ENCODE measurements around the gene ADCY1.
"Not testable (repeated sequence)": the region's sequence is repeated elsewhere in the genome, so short reads cannot be mapped to it uniquely, and the experiment has no call there.

Gene ADCY1

DNA sequence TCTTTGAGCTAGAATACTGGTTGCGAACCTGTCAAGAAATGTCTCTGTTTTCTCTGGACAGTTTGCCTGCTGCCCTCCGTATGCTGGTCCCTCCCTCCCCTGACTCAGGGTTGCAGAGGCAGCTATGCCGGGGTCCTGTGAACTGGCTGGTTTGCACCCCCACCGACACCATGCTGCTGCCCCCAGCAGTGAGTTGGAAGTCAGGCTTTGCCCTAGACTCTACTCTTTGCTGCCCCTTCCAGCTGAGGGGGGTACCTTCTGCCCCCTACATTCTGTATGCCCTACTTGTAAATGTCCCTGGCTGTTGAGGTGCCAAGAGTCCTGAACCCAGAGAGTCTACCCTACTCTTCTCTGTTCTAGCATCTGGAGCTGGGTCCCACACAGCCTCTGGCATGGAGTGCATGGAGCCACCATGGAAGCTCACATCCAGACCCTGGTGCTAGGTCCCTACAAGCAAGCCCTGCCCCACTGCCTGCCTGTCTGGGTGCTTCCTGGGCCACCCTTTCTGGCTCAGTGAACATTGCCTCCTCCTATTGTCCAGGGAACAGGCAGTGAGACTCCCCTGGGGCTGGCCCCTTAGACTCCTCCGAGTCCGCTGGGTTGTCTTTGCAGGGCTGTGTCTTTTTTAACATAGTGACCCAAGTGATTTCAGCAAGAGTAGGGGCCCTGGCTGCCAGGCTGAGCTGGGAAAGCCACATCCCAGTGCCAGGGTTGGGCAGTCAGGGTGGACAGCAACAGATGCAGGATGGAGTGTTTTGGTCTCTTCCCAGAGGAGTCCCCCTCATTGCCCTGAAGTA is 138.9 kb downstream of the ADCY1 start:
- DNase-seq (ENCODE audit: low read depth in 2 of 2): no peak

DNA sequence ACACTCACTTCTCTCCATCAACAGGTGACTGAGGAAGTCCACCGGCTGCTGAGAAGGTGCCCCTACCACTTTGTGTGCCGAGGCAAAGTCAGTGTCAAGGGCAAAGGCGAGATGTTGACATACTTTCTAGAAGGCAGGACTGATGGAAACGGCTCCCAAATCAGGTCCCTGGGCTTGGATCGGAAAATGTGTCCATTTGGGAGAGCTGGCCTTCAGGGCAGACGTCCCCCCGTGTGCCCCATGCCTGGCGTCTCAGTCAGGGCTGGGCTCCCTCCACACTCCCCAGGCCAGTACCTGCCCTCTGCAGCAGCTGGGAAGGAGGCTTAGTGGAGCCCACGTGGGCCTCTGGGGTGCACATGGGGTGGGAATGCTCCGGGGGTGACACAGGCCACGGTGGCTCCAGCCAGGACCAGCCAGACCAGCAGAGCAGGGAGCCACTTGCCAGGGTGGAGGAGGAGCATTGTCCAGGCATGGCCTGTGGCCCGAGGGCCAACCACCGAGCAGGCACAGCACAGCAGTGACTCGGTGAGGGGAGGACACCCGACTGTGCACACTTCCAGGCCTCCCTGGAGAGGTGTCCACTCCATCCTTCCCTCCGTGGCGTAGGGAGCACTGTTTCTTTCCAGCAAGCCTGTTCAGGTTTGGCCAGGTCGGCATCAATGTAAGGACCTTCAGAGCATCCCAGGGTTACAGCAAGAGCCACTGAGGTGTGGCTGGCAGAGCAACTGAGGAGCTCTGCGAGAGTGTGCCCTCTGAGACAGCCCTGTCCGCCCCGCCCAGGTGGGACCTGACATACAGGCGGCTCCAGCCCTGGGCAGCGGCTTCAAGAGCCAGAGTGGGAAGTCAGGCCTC is 139.7 kb downstream of the ADCY1 start:
- DNase-seq (ENCODE audit: low read depth in 2 of 2): no peak

DNA sequence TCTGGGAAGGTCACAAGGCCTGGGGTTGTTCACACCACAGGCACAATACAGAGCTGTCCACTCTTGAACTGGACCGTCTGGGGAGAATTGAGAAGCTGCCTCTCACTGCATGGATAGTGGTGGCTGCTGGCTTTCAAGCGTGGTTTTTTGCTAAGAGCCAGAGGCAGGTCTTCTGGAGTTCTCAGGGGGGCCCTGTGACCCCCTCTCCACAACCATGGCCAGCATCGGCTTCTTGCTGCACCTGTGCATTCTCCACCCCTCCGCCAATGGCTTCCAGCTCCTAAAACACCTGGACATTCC is 140.3 kb downstream of the ADCY1 start:
- DNase-seq (ENCODE audit: low read depth in 2 of 2): no peak

DNA sequence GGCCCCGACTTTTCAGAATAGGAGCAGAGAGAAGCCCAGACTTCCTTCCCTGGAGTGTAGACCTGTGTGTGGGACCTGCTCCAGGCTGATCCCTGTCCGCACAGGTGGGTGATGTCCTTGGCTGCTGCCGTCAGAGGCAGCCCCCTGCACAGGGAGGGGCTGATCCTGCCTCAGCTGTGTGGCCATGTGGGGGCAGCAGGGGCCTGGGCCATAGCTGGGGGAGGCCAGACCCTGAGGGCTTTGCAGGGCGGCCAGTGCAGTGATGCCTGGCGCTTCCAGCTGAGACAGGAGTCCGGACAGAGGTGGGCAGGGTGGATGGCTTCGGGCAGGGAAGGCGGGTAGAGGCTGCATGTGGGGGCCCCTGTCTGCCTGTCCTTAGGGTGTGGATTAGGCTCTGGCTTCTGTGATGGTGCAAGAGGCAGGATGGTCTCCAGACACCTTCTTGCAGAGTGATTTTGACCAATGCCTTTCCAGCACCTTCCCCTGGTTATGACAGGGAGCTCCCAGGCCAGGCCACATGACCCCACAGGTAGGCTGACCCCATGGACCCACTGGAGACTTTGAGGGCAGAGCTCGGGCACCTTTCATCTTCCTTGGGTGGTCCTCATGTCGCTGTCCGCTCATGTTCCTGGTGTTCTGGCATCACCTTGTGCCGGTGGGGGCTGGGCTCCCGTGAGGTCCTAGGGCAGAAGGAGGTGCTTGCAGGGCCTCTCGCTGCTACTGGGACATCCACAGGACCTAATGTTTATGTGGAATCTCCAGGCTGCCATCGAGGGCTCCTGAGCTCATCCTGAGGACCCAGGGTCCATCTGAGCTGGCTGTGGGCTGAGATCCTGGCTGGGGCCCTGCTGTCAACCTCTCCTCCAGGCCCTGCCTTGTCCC is 141.5 kb downstream of the ADCY1 start:
- DNase-seq (ENCODE audit: low read depth in 2 of 2): no peak

DNA sequence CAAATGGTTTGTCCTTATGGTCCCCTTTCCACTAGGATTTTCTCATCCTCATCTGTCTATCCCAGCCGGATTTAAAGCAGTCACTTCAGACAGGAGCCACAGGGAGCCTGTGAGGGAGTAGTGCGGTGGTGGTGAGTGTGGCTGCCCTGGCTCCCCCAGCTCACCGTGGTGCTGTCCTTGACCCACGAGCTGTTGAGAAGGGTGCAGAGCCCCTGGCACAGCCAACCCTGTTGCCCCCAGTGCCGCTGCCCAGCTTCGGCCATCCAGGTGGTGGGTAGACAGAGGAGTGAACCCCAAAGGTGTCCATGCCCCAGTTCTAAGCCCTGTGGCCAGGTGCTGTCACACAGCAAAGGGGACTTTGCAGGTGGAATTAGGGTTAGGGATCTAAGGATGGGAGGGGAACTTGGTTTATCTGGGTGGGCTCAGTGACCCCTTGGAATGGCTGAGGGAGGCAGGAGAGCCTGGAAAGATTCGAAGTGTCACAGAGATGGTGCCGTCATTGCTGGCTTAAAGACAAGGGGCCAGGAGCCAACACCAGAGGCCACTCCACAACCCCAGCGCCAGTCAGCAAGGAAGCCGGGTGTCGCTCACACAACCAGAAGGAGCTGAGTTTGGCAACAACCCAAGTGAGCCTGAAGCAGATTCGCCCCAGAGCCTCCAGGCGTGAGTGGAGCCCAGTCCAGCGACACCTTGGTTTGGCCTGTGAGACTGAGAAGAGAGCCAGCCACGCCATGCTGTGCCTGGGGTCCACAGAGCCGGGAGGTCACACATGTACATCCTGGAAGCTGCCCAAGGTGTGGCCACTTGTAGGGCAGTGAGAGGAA is 142.4 kb downstream of the ADCY1 start:
- DNase-seq (ENCODE audit: low read depth in 2 of 2): no peak

DNA sequence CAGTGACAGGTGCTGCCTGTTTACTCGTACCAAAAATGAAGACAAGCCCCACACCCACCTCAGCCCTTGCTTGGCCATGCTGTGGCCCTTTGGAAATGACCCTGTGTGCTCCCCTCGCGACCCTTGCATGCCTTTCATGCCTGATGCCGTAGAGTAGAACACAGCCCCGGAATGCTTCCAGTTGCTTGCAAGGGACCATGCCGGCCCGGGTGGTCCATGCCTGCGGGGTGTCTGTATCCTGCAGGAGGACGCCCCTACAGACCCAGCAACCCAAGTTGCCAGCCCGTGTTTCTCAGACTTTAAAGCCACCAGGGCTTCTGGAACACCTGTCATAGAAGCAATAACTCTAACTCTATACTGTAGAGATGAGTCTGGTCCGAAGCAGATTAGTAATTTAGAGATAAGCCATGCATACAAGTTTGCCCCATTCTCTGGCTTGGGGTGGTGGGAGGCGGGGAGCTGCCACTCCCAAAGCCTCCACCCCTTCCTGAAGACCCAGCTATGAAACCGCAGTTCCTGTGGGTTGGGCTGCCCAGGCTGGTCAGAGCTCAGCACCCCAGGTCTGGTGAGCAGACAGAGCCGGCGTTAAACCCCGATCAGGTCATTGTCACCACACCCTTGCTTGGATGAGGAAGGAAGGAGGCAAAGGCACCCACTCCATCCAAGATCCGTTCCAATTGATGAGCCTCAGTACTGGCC is 143.5 kb downstream of the ADCY1 start:
- no peak for DNase-seq (ENCODE audit: low read depth in 2 of 2)

DNA sequence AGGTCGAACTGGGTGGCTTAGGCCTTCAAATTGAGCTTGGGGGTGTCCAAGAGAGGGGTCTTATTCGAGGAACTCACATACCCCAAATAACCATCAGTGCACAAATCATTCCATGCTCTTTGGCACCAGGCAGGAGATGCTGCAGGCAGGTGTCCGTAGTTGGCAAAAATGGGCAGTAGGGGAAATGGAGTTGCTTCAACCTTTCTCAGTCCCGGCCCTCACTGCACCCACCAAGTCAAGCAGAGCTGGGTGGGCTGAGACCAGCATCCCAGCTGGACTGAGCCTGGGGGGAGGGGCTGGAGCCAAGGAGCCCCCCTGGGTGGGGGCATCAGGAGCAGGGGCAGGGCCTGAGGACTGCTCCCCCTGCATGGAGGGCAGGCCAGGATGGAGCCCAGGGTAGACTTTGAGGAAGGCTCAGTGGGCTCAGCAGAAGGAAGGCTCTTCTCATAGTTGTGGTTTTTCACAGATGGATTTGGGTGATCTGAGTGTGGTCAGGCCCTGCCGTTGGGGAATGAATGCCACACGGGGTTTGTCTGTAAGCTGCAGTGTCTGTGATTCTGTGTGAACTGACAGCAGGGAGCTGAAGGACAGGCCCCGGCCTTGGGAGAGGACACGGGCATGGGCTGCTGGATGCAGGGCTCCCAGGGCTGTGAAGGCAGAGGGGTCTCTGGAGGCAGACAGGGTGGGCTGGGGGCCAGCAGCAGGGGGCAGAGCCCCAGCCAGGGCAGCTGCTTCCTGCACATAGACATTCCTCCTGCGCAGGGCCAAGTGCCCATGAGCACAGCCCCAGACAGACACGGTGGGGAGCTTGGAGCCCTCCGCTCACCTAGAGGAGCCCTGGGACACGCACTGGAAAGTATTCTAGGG is 144.5 kb downstream of the ADCY1 start:
- no peak for DNase-seq (ENCODE audit: low read depth in 2 of 2)

DNA sequence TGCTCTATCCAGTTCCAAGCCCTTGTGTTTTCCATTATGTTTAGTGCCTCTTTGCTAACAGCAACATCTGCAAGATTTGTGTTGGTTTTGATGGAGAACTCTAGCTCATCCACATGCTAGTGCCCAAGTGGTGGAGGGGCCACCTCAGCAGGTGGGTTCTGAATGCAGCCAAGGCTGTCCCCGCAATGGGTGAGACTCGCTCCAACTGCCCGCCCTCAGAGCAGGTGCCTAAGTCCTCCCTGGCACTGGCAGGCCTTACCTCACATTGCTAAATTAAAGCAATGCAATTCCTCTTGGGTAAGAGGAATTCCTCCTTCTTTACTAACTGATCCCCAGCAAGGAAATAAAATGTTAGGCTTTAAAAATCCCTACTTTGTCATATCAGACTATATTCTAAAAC is 146.8 kb downstream of the ADCY1 start:
- DNase-seq (ENCODE audit: low read depth in 2 of 2): no peak

DNA sequence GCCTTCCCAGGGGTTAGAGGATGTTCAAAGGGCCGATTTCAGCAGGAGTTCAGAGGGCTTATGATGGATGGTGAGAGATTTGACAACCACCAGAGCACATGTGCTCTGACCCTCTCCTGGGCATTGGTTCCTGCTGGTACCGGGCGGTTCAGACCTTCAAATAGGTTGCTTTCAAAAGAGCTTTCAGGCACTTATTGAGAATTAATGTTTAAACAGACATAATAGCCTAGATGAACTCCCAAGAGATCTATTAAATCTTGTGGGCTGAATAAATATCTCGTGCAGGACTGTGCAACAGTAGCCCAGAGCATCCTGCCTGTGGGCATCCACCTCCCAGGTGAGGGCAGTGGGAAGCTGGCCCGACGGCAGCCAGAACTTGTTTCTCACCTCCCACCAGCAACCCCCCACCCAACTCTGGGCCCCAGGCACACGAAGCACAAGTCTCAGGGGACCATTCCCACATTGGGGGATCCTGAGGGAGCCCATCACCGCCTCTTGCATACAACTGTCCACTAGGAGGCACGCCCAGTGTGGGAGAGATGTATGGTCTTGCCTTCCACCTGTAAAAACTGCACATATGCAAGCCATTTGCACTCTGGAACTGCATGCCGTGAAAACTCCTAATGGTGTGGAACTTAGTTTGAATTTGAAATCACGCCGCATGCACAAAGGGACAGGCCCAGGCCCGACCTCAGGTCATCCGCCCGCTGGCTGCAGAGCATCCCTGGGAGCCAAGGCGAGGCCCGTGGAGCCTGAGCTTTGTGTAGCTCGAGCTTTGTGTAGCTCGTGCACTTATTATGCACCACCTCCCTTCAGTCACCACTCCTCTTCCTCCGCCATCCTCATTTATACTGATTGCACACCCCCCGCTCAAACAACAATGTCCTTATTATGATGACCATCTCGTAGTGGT is 147.8 kb downstream of the ADCY1 start:
- no peak for DNase-seq (ENCODE audit: low read depth in 2 of 2)

DNA sequence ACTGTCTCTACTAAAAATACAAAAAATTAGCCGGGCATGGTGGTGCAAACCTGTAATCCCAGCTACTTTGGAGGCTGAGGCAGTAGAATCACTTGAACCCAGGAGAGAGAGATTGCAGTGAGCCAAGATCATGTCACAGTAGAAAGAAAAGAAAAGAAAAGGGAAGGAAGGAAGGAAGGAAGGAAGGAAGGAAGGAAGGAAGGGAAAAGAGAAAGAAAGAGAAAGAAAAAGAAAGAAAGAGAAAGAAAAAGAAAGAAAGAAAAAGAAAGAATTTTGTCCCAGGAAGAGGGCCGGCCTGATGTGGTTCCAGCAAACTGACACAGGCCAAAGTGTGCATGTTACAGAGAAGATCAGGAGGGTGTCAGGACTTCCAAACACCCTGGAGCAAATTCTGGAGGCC is 151.1 kb downstream of the ADCY1 start:
- not testable (repeated sequence) for DNase-seq (ENCODE audit: low read depth in 2 of 2)

DNA sequence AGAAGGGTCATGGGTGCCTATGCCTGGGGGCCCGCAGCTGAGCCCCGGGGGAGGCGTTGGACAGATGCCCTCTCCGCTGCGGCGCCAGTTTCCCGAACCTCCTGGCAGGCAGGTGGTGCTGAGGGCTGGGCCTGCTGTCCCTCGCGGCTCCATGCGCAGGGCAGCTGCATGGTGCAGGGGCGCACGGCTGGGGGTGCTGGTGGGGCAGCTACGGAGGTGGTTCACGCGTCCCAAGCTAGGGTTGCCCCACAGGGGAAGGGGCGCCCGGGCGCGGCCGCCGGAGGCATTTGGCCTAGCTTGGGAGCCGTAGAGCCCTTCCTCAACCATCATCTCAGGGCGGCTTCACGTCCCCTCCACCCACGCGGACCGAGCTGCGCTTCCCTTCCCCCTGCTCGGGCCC is 152.7 kb downstream of the ADCY1 start:
- no peak for DNase-seq (ENCODE audit: low read depth in 2 of 2)

DNA sequence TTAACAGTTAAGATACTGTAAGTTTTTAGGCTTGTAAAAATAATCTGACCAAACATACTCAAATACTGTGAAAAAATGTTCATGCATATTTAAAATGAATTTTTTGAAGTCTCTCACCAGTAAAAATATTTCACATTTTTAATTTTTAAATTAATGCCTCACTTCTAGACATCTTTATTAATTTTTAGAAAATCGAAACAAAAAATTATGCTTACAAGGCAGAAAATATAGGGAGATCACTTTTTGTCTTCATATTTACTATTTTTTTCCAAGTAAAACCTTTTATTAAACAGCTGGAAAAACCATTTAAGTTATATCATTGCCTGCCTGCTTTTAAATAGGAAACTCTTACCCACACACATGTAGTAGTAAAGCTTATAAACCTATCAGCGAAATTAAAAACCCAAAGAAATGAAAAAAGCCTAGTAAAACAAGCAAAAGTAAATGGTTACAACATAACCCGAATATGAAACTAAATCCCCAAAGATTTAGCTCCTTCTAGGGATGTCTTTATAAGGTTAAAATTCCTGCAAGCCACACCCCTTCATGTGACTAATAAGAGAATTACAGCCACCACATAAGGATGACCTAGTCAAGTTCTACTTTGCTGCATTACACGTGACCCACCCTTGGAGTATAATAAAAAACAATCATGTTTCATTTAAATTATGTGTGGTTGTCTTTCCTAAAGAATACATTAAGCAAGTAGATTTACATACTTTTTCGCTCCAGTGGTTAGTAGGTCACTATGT is 157.7 kb downstream of the ADCY1 start:
- DNase-seq (ENCODE audit: low read depth in 2 of 2): not testable (repeated sequence)

DNA sequence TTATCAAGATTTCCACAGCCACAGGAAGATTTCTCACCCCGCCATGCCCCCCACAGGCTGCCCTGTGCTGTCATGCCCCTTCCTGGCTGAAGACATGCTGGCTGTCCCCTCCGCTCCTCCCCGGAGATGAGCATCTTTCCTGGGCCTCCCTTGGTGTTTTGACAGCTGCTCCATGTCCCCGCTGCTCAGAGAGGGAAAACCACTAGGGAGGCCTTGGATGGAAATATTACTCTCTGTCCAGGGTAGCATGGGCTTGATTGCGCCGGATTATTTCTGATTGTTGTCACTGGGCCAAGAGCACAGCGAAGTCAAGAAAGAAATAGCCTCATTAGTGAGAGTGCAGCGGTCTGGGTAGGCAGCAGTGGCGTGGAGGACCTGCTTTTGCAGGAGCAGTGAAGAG is 164.8 kb downstream of the ADCY1 start:
- not testable (repeated sequence) for DNase-seq (ENCODE audit: low read depth in 2 of 2)

DNA sequence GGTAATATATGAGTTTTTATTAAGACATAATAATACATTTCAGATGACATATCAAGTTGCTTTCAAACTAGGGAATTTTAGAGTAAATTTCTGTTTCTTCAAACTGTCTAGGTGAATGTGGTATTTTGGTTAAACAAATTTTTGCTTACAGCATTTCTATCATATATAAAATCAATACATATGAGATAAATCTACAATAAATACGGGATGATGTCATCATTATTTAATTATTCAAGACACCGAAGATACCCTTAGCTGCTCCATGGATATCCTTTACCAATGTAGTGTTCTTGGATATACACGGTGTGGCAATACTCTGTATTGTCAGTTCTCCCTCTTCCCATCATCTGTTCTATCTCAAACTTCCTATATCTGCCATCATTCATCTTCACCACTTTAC is 166.4 kb downstream of the ADCY1 start:
- DNase-seq (ENCODE audit: low read depth in 2 of 2): not testable (repeated sequence)

DNA sequence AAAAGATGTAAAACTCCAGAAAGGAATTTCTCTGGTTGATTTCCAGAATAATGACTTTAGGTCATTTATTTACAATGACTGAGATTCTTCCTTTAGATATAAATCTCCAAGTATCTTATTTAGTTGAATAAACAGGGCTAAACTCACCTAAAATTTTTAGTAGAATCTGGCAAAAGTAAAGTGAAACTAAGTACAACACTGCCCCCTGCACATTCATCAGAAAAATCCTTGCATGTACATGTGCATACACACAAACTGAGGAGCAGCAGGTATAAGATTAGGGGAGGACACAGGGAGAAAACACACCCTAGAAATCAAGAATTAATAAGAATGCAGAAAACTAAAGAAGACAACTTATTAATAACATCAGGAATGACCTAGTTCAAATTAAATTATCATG is 174.8 kb downstream of the ADCY1 start:
- not testable (repeated sequence) for DNase-seq (ENCODE audit: low read depth in 2 of 2)

DNA sequence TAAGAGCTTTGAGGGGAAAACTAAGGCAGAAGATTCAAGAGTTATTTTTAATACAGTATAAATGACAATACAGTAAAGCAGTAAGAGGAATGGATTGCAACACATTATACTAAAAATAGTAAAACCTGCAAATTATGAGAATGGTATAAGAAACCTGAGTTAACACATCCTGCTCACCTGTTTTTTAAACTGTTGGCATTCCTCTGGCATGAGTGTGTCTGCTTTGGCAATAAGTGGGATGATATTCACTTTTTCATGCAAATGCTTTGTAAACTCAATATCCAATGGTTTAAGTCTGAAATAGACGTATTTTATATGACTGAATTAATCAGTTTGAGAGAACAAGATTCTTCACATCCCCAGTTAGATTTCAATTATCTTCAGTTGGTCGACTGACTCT is 177.2 kb downstream of the ADCY1 start:
- not testable (repeated sequence) for DNase-seq (ENCODE audit: low read depth in 2 of 2)

DNA sequence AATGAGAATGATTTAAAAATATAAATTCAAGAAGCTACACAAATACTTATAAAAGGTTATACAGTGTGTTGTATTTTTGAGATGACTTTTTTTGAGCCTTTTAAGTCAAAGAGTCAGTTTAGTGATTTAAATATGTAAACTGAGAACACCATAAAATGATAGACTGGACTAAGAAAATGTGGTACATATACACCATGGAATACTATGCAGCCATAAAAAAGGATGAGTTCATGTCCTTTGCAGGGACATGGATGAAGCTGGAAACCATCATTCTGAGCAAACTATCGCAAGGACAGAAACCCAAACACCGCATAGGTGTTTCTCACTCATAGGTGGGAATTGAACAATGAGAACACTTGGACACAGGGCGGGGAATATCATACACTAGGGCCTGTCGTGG is 182.2 kb downstream of the ADCY1 start:
- not testable (repeated sequence) for DNase-seq (ENCODE audit: low read depth in 2 of 2)

DNA sequence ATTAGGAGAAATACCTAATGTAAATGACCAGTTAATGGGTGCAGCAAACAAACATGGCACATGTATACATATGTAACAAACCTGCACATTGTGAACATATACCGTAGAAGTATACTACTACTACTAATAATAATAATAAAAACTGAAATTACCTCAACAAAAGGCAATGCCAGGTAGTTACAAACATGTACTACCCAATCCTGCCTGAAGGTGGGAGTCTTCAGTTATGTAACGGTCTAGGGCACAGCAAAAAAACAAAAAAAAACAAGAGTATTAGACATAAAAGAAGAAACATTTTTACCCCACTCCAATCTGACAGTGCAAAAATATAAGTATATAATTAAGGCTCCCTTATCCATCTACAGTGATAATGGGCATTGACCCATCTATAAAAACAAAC is 182.6 kb downstream of the ADCY1 start:
- not testable (repeated sequence) for DNase-seq (ENCODE audit: low read depth in 2 of 2)

Measured in stimulated activated CD8-positive, alpha-beta memory T cell treated with anti-CD3 and anti-CD28 coated beads, Interleukin-2, amount 100 ng/mL, for 48 hours (primary cell).